Measurements from ENCODE around the gene ZNF268.
"Not testable (repeated sequence)": the region's sequence is repeated elsewhere in the genome, so short reads cannot be mapped to it uniquely, and the experiment has no call there.

ZNF268 gene

GRCh38 chr12:133234971-133235370, 53.7 kb downstream of the ZNF268 start:
- H3K4me3 ChIP-seq (ENCODE audit: low read depth, low read length) = no peak overlapping the region
- DNase-seq (ENCODE audit: low read depth) = no peak
- TF ChIP-seq, protein P1, sequence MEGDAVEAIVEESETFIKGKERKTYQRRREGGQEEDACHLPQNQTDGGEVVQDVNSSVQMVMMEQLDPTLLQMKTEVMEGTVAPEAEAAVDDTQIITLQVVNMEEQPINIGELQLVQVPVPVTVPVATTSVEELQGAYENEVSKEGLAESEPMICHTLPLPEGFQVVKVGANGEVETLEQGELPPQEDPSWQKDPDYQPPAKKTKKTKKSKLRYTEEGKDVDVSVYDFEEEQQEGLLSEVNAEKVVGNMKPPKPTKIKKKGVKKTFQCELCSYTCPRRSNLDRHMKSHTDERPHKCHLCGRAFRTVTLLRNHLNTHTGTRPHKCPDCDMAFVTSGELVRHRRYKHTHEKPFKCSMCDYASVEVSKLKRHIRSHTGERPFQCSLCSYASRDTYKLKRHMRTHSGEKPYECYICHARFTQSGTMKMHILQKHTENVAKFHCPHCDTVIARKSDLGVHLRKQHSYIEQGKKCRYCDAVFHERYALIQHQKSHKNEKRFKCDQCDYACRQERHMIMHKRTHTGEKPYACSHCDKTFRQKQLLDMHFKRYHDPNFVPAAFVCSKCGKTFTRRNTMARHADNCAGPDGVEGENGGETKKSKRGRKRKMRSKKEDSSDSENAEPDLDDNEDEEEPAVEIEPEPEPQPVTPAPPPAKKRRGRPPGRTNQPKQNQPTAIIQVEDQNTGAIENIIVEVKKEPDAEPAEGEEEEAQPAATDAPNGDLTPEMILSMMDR (IDR thresholded peaks at IDR 0.05; ENCODE audit: control insufficient read depth, extremely low read depth, insufficient read depth) = no peak

DNA sequence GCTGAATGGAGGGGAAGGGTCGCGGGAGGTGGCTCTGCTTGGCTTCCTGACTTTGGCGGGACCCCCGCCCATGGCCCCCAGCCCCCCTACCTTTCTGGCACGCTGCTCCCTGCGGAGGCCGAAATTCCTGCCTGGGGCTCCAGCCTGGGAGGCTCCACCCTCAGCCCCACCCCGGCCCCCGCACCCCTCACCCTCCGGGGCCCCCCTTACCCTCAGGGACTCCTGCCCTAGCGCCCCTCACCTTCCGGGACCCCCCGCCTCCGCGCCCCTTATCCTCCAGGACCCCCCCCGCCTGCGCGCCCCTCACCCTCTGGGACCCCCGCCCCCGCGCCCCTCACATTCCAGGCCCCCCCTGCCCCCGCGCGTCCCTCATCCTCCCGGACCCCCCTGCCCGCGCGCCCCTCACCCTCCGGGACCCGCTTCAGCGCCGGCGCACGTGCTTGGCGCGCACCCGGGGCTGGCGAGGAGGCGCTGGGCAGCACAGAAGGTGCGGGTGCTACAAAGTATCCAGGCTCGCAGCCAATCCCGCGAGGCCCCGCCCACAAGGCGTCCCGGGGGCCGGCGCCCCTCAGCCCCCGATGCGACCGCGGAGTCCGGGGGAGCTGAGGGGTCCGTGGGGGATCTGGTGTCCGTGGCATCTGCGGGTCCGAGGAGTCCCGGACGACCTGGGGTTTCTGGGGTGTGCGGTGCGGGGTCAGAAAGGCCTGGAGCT, 54.3 kb downstream of the ZNF268 start, which contains the start of gene ANHX:
Gene ANHX, minus strand, starts transcription at position 477 of the 712 bp plus-strand sequence. CDS start 1,521 bp downstream, outside the sequence.
- no peak within 1 kb of the TSS for H3K4me3 ChIP-seq (ENCODE audit: low read depth, low read length)
- TF ChIP-seq, protein P1 (IDR thresholded peaks at IDR 0.05; ENCODE audit: control insufficient read depth, extremely low read depth, insufficient read depth) = no peak
- DNase-seq (ENCODE audit: low read depth) = no peak

- no peak for DNase-seq (ENCODE audit: low read depth)
- H3K4me3 ChIP-seq (ENCODE audit: low read depth, low read length) = no peak overlapping the region
- TF ChIP-seq, protein P1 (IDR thresholded peaks at IDR 0.05; ENCODE audit: control insufficient read depth, extremely low read depth, insufficient read depth) = no peak
Observed at GRCh38 chr12:133236144-133236543, 54.8 kb downstream of the ZNF268 start.

GRCh38 chr12:133236556-133236955, 55.3 kb downstream of the ZNF268 start:
- no peak for DNase-seq (ENCODE audit: low read depth)
- H3K4me3 ChIP-seq (ENCODE audit: low read depth, low read length) = no peak overlapping the region
- TF ChIP-seq, protein P1 (IDR thresholded peaks at IDR 0.05; ENCODE audit: control insufficient read depth, extremely low read depth, insufficient read depth) = no peak

DNA sequence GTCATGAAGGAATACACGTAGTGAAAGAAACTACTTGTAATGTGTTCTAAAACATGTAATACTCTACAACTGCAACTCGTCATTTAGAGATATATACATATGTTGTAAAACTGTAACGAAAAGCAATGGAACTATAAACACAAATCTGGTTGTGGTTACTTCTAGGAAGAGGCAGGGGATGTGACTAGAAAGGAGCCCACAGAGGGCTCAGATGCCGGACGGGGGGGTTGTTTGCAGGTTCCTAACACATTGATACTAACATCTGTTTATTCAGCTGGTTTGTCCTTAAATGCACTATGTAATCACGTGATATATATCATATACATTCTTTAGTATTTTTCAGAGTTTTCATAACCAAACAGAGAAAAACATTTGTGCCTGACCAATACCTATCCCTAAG, 70.4 kb downstream of the ZNF268 start:
- H3K4me3 ChIP-seq (ENCODE audit: low read depth, low read length) = no peak overlapping the region
- DNase-seq (ENCODE audit: low read depth) = no peak
- TF ChIP-seq, protein P1 (IDR thresholded peaks at IDR 0.05; ENCODE audit: control insufficient read depth, extremely low read depth, insufficient read depth) = no peak

DNA sequence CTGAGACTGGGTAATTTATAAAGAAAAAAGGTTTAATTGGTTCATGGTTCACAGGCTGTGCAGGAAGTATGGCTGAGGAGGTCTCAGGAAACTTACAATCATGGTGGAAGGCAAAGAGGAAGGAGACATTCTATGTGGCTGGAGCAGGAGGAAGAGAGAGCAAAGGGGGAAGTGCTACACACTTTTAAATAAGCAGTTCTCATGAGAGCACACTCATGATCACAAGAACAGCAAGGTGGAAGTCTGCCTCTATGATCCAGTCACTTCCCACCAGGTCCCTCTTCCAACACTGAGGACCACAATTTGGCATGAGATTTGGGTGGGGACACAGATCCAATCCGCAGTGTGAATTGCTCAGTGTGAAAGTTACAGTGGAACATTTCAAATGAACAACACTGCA, 74.5 kb downstream of the ZNF268 start:
- not testable (repeated sequence) for H3K4me3 ChIP-seq (ENCODE audit: low read depth, low read length); DNase-seq (ENCODE audit: low read depth)

GRCh38 chr12:133256321-133256720, 75.0 kb downstream of the ZNF268 start:
- TF ChIP-seq, protein P1 (IDR thresholded peaks at IDR 0.05; ENCODE audit: control insufficient read depth, extremely low read depth, insufficient read depth) = no peak
- H3K4me3 ChIP-seq (ENCODE audit: low read depth, low read length) = no peak overlapping the region
- DNase-seq (ENCODE audit: low read depth) = no peak

Measured in LNCaP clone FGC (cell line).